Measurements from ENCODE around the gene HMCN1.

- TF ChIP-seq CTCF (conservative IDR thresholded peaks at IDR 0.05 in 1 of 2, IDR thresholded peaks at IDR 0.05 in 1 of 2; ENCODE audit: low read depth in 1 of 2, low read length in 2 of 2) (no peak), EZH2 (IDR thresholded peaks at IDR 0.05; ENCODE audit: low read length, missing control alignments) (no peak)
Observed at GRCh38 chr1:186059311-186059710, 325.1 kb downstream of the HMCN1 start.
